Central memory CD8-positive, alpha-beta T cell (primary cell): ENCODE results near the gene USP46.

ENCODE experiments used
- ATAC-seq: fragments of 150-1000 bp; cut with Tn5 transposase; replicated peaks from 2 replicates; pipeline ENCODE4 v1.10.0; 2022; ENCODE audit warnings: mild to moderate bottlenecking, moderate FRiP score, moderate number of reproducible peaks; ENCODE audit not compliant: poor library complexity, severe bottlenecking; ENCODE audit errors: extremely low read depth
- DNase-seq, 2 donors: peaks; one replicate each; pipeline ENCODE4 v3.0.0; 2021; ENCODE audit warnings: low spot score in 2 of 2
- H3K27ac Mint-ChIP-seq: one replicate; pipeline ENCODE4 v1.8.0; 2022; ENCODE audit warnings: low read depth, mild to moderate bottlenecking, moderate library complexity, mixed read lengths
- H3K27me3 Mint-ChIP-seq: one replicate; pipeline ENCODE4 v1.8.0; 2022; ENCODE audit warnings: mixed read lengths
- H3K36me3 Mint-ChIP-seq: one replicate; pipeline ENCODE4 v1.8.0; 2022; ENCODE audit warnings: mild to moderate bottlenecking, moderate library complexity, mixed read lengths; ENCODE audit not compliant: insufficient read depth
- H3K4me1 Mint-ChIP-seq: one replicate; pipeline ENCODE4 v1.8.0; 2022; ENCODE audit warnings: mixed read lengths
- H3K4me3 Mint-ChIP-seq: one replicate; pipeline ENCODE4 v1.8.0; 2022; ENCODE audit warnings: mild to moderate bottlenecking, moderate library complexity, mixed read lengths
- H3K9me3 Mint-ChIP-seq: one replicate; pipeline ENCODE4 v1.8.0; 2022; ENCODE audit warnings: mixed read lengths

The USP46 gene

DNA sequence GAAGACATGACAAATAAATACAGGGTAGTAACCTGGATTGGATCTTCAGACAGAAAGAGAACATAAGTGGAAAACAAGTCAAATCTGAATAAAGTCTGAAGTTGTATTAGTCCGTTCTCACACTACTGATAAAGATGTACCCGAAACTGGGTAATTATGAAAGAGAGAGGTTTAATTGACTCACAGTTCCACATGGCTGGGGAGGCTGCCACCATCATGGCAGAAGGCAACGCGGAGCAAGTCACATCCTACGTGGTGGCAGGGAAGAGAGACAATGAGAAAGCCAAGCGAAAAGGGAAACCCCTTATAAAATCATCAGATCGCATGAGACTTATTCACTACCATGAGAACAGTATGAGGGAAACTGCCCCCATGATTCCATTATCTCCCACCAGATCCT, 82.8 kb downstream of the USP46 start:
- no peak overlapping the region for H3K27ac Mint-ChIP-seq
- DNase-seq (no peak), ATAC-seq (no peak)
- H3K4me1 Mint-ChIP-seq: no peaks in the 10 kb centered on the region
- H3K36me3 Mint-ChIP-seq: peaks cover under 1% of the 10 kb centered on the region
- peaks cover 35% of the 10 kb centered on the region for H3K27me3 Mint-ChIP-seq
- H3K4me3 Mint-ChIP-seq: no peak overlapping the region
- no peaks in the 10 kb centered on the region for H3K9me3 Mint-ChIP-seq

DNA sequence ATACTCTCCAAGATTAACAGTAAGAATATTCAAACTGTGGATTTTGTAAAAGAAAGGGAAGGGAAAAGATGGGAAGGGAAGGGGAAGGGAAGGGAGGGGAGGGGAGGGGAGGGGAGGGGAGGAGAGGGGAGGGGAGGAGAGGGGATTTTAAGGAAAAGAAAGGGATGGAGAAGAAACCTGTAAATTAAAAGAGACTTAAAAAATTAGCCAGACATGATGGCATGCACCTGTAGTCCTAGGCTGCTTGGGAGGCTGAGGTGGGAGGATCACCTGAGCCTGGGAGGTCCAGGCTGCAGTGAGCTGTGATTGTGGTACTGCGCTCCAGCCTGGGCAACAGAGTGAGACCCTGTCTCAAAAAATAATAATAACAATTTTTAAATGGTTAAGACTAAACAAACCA, 83.7 kb downstream of the USP46 start:
- ATAC-seq (no peak), DNase-seq (no peak)
- Mint-ChIP-seq H3K36me3 (peaks cover 1% of the 10 kb centered on the region), H3K4me3 (no peak overlapping the region), H3K27me3 (peaks cover 41% of the 10 kb centered on the region), H3K9me3 (no peaks in the 10 kb centered on the region), H3K27ac (no peak overlapping the region), H3K4me1 (no peaks in the 10 kb centered on the region)

DNA sequence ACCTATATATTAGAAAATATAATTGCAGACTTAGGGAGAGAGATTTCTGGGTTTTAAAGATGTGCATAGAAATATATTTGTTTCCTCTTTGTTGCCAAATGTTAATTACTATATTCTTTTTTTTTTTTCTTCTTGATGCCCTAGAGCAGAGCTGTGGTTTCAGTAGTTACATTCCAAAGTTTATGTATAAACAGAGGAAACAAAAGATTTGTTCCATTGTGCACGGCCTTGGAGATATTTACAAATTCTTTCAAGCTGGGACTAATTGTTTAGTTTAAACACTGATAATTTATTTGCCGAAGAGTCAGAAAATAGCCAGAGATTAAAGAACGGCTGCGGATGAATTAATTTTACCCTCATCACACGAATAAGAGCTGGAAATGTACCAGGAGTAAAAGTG, 85.1 kb downstream of the USP46 start:
- DNase-seq (no peak), ATAC-seq (no peak)
- H3K27me3 Mint-ChIP-seq: peaks cover 41% of the 10 kb centered on the region
- no peaks in the 10 kb centered on the region for H3K9me3 Mint-ChIP-seq
- H3K4me1 Mint-ChIP-seq: no peaks in the 10 kb centered on the region
- H3K27ac Mint-ChIP-seq: no peak overlapping the region
- H3K36me3 Mint-ChIP-seq: peaks cover 1% of the 10 kb centered on the region
- H3K4me3 Mint-ChIP-seq: no peak overlapping the region

DNA sequence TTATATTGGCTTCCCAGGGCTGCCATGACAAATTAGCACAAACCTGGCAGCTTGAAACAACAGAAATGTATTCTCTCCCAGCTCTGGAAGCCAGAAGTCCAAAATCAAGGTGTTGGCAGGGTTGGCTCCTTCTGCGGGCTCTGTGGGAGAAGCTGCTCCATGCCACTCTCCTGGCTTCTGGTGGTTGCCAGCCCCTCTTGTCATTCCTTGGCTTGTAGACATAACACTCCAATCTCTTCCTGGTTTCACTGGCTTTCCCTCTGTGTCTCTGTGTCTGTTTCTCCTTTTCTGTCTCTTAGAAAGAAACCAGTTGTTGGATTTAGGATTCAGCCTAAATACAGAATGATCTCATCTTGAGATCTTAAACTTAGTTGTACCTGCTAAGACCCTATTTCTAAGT, 85.5 kb downstream of the USP46 start:
- Mint-ChIP-seq H3K27ac (no peak overlapping the region), H3K4me1 (no peaks in the 10 kb centered on the region), H3K36me3 (peaks cover 1% of the 10 kb centered on the region), H3K9me3 (no peaks in the 10 kb centered on the region), H3K4me3 (no peak overlapping the region), H3K27me3 (peaks cover 41% of the 10 kb centered on the region)
- DNase-seq: no peak
- no peak for ATAC-seq

DNA sequence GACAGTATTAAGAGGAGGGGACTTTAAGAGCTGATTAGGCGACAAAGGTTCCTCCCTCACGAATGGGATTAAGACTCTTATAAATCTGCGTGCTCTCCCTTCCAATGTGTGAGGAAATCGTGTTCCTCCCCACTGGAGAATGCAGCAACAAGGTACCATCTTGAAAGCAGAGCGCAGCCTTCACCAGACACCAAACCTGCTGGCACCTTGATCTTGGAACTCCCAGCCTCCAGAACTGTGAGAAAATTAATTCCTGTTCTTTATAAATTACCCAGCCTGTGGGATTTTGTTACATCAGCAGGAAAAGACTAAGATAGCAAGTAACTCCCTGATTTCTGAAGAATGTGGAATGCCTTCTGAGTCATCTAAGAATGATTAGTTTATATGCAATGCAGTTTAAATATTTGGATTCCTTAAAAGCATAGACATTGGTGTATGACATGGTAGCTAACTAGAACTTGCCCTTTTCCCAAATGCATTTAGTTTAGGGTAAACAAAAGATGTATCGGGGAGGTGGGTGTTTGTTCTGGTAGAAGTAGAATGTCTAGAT, 86.1 kb downstream of the USP46 start:
- peaks cover 1% of the 10 kb centered on the region for H3K36me3 Mint-ChIP-seq
- no peak for ATAC-seq

DNA sequence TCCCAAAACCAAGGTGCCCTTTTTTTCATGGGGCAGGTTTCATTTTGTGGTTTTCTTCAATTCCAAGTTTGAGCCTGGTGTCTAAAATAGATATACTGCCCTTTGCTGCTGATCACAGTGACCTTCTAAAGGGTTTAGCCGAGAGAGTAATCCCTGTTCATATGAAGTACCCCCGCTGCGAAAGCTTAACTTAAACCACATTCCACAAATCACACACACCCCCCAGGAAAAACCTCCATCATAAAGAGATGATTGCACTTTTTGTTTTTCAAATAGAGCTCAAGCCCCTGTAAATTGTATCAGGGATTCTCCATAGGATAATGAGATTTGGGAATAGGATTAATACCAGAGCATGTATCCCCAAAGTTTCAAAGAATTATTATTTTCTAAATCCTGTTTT, 90.8 kb downstream of the USP46 start:
- no peak for DNase-seq
- Mint-ChIP-seq H3K9me3 (no peaks in the 10 kb centered on the region), H3K4me3 (no peak overlapping the region), H3K36me3 (peaks cover 1% of the 10 kb centered on the region), H3K4me1 (no peaks in the 10 kb centered on the region), H3K27ac (no peak overlapping the region), H3K27me3 (peaks cover 47% of the 10 kb centered on the region)
- ATAC-seq: no peak

More for the DNA sequence above, 86.1 kb downstream of the USP46 start:
- Mint-ChIP-seq H3K27me3 (peaks cover 41% of the 10 kb centered on the region), H3K9me3 (no peaks in the 10 kb centered on the region), H3K27ac (no peak overlapping the region), H3K4me3 (no peak overlapping the region), H3K4me1 (no peaks in the 10 kb centered on the region)
- DNase-seq: no peak

DNA sequence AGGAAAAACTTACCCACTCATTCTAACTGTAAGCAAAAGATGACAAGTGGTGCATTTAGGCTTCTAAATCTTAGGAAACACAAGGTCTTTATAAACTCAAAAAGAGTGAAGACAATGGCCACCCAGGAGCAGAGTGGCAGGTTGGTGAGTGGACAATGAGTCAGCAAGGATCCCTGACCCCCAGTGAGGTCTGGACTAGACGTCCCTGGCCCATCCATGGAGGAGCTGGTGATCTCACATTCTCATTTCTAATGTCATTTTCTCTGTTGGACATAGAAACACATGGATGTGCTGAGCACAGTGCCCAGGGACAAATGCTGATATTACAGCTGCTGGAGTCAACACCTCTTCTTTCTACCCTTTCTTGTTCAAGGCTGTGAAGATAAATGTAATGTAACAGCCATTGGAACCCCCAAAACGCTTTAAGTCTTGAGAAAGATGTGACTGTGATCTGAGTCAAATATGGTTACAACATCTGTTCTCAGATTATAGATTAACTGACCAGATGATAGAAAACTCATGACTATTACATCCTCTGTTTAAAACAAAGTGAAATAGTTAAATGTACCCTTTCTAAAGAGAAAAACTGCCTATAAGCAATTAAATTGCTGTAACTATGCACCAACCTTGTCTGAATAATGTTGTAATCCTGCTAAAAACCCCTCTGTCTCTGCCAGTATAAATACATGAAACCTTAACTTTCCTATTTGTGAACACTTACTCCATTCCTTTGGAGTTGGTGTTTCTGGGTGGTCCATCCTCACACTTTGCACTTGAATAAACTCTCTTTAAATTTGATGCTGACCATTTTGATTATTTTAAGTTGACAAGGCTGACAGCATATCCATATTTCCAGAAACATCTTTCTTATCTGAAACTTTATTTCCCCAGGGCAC, 92.7 kb downstream of the USP46 start:
- H3K27ac Mint-ChIP-seq: no peak overlapping the region
- no peak for DNase-seq

DNA sequence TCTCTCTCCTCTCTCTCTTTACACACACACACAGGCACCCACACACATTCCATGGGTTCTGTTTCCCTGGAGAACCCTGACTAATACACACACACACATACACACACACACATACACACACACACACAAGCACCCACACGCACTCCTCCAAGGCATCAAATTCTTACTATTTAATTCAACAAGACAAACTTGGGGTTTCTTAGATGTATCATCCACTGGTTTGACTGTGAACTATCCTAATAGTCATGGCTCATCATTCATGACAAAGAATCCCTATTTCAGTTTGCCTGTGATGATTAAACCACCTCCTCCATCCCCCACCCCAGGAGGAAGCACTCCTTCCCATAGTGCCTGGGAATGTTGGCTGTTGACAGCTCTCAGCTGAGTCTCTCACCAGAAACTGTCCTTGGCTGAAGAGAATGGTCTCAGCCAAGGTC, 98.2 kb downstream of the USP46 start:
- H3K27ac Mint-ChIP-seq: no peak overlapping the region
- H3K36me3 Mint-ChIP-seq: no peaks in the 10 kb centered on the region
- no peaks in the 10 kb centered on the region for H3K4me1 Mint-ChIP-seq
- no peaks in the 10 kb centered on the region for H3K9me3 Mint-ChIP-seq
- H3K27me3 Mint-ChIP-seq: peaks cover 42% of the 10 kb centered on the region
- ATAC-seq: no peak
- DNase-seq: no peak
- no peak overlapping the region for H3K4me3 Mint-ChIP-seq

More for the DNA sequence above, 92.7 kb downstream of the USP46 start:
- Mint-ChIP-seq H3K36me3 (peaks cover 1% of the 10 kb centered on the region), H3K4me3 (no peak overlapping the region), H3K9me3 (no peaks in the 10 kb centered on the region), H3K27me3 (peaks cover 44% of the 10 kb centered on the region), H3K4me1 (no peaks in the 10 kb centered on the region)
- ATAC-seq: no peak

DNA sequence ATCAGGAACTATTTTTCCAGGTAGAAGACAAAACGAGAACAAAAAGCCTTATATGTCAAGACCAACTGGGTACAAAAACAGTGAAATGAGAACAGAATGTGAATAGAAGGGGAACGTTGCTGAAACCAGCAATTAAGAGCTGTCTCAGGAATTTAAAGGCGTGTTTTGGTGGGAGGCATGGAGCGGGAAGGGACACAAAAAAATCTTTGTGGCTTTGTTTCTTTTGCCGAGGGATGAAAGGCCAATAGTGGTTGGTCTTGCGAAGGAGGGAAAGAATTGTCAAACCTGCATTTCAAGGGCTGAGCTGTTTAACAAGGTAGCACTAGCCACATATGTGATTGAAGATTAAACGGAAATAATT, 103.8 kb downstream of the USP46 start:
- H3K27me3 Mint-ChIP-seq: peaks cover 43% of the 10 kb centered on the region
- H3K4me3 Mint-ChIP-seq: no peak overlapping the region
- H3K36me3 Mint-ChIP-seq: peaks cover 1% of the 10 kb centered on the region
- no peaks in the 10 kb centered on the region for H3K4me1 Mint-ChIP-seq
- no peak for ATAC-seq
- no peak for DNase-seq
- no peak overlapping the region for H3K27ac Mint-ChIP-seq
- no peaks in the 10 kb centered on the region for H3K9me3 Mint-ChIP-seq

DNA sequence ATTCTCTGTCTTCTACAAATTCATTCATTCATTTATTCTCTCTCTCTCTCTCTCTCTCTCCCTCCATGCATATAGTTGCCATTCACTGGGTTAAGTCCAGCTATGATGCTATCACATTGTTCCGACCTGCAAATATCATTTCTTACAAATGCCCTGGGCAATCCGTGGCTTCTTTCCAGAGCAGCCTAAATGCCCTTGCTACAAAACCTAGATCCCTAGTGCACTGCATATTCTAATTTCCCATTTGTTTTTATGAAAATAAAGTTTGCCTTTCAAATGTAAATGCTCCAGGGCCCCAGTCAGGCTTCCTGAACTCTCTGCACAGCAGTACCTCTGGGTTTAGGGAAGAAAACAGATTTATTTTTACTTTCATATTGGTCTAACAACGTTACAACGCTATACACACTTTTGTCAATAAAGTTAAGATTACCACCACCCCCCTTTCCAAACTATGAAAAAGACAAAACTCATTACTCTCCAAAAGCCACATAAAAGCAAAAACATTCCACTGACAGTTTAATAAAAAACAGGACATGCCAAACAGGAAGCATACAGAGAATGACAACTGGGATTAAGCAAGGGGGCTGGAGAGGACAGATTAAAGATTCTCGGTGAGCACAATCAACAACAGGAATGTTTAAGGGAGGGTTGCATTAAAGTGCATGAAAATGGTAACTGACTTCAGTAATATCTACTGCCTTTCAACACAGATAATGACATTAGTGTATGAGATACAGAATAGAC, 104.3 kb downstream of the USP46 start:
- Mint-ChIP-seq H3K4me1 (no peaks in the 10 kb centered on the region), H3K27ac (no peak overlapping the region), H3K9me3 (no peaks in the 10 kb centered on the region), H3K4me3 (no peak overlapping the region), H3K27me3 (peaks cover 48% of the 10 kb centered on the region), H3K36me3 (peaks cover 1% of the 10 kb centered on the region)
- DNase-seq: no peak
- no peak for ATAC-seq

DNA sequence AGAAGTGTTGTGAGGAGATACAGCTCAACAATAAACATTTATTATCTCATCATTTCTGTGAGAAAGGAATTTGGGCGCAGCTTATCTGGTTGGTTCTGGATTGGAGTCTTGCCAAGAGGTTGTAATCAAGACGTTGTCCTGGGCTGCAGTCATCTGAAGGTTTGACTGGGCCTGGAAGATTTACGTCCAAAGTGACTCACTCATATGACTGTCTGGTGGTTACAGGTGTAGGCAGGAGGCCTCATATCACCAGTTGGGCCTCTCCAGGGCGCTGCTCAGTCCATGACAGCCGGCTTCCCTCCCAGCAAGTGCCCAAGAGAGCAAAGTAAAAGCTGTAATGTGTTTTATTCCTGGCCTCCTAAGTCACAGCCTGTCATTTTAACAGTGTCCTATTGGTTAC, 106.3 kb downstream of the USP46 start:
- Mint-ChIP-seq H3K36me3 (peaks cover 1% of the 10 kb centered on the region), H3K27ac (no peak overlapping the region), H3K9me3 (no peaks in the 10 kb centered on the region), H3K4me3 (no peak overlapping the region), H3K27me3 (peaks cover 55% of the 10 kb centered on the region), H3K4me1 (no peaks in the 10 kb centered on the region)
- DNase-seq: no peak
- no peak for ATAC-seq

DNA sequence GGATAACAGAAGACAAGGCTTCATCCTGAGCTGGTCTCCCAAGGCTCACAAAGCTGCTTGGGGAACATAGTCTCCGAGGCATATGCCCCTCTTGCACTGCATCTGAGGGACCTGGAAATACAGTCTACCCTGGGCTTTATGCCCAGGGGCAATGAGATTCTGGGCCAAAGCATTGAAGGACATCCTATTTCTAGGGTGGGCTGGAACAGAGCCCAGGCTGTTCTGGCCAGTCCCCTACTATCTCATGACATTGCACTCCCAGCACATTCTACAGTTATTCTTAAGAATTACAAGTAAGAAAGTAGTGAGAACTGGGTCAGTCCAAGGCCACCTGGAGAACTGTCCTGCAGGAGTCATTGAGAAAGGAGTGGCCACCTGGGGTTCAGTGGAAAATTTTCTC, 107.6 kb downstream of the USP46 start:
- no peaks in the 10 kb centered on the region for H3K9me3 Mint-ChIP-seq
- DNase-seq (no peak), ATAC-seq (no peak)
- H3K4me1 Mint-ChIP-seq: no peaks in the 10 kb centered on the region
- peaks cover 1% of the 10 kb centered on the region for H3K36me3 Mint-ChIP-seq
- H3K4me3 Mint-ChIP-seq: no peak overlapping the region
- H3K27ac Mint-ChIP-seq: no peak overlapping the region
- H3K27me3 Mint-ChIP-seq: peaks cover 48% of the 10 kb centered on the region

DNA sequence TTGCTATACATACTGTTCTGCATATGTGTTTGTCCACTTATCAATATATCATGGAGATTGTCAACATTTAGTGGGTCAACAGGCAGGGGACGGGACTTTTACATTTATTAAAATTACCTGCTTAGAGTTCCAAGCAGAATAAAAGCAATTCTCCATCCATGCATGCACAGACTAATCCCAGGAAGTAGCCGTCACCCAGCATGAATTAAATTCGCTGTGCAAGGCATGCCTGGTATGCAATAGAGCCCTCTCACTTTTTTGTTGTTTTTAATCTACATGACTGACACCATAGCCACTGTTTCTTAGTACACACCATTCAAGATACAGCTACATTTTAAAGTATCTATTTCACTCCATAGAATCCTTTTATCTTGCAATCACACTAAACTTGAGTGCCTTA, 108.9 kb downstream of the USP46 start:
- peaks cover 1% of the 10 kb centered on the region for H3K36me3 Mint-ChIP-seq

More for the DNA sequence above, 108.9 kb downstream of the USP46 start:
- Mint-ChIP-seq H3K27ac (no peak overlapping the region), H3K9me3 (no peaks in the 10 kb centered on the region), H3K27me3 (peaks cover 48% of the 10 kb centered on the region), H3K4me3 (no peak overlapping the region), H3K4me1 (no peaks in the 10 kb centered on the region)
- DNase-seq (no peak), ATAC-seq (no peak)
